Measurements from ENCODE around the gene NAT16. TPM values are rescaled to one million over a fixed set of nuclear protein-coding genes. Genes with fewer than 3 reads are reported as not detected.

The NAT16 gene
- total RNA-seq, 4 donors from 2014 or later = not detected

DNA sequence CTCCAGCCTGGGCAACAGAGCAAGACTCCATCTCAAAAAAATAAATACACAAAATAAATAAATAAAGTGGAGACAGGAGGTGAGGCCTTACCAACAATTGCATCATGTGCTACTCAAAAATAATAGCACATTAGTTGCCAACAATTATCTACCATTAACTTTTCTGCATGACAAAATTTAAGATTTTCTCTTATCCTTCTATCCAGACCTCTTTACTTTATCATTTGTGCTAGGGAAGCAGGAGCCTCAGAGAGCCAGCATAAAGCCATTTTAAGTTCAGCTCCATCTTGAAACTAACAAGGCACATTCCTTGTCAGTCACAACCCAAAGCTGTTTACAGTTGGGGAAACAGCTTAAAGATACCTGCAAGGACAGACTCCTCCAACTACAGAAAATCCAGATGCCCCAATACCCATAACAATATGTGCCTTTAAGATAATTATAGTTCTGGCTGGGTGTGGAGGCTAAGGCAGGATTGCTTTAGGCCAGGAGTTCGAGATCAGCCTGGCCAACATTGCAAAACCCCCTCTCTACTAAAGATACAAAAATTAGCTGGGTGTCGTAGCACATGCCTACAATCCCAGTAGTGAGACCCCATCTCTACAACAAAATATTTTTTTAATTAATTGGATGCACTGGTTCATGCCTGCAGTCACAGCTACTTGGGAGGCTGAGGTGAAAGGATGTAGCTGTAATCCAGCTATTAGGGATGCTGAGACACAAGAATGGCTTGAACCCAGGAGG is 28.0 kb downstream of the NAT16 start:
- no peaks in the 10 kb centered on the region for H3K9me3 ChIP-seq
- H3K27me3 ChIP-seq = peaks cover 21% of the 10 kb centered on the region
- H3K4me1 ChIP-seq = peaks cover 2 to 22% (median 8%) of the 10 kb centered on the region in 3 donors
- H3K27ac ChIP-seq = no peak overlapping the region
- no peak overlapping the region for H3K4me3 ChIP-seq
- TF ChIP-seq POLR2AphosphoS5 (IDR thresholded peaks at IDR 0.05) (no peak), POLR2A (IDR thresholded peaks at IDR 0.05) (no peak), EP300 (IDR thresholded peaks at IDR 0.05) (no peak)
- TF ChIP-seq, protein P1, sequence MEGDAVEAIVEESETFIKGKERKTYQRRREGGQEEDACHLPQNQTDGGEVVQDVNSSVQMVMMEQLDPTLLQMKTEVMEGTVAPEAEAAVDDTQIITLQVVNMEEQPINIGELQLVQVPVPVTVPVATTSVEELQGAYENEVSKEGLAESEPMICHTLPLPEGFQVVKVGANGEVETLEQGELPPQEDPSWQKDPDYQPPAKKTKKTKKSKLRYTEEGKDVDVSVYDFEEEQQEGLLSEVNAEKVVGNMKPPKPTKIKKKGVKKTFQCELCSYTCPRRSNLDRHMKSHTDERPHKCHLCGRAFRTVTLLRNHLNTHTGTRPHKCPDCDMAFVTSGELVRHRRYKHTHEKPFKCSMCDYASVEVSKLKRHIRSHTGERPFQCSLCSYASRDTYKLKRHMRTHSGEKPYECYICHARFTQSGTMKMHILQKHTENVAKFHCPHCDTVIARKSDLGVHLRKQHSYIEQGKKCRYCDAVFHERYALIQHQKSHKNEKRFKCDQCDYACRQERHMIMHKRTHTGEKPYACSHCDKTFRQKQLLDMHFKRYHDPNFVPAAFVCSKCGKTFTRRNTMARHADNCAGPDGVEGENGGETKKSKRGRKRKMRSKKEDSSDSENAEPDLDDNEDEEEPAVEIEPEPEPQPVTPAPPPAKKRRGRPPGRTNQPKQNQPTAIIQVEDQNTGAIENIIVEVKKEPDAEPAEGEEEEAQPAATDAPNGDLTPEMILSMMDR (IDR thresholded peaks at IDR 0.05) = no peak
- H3K36me3 ChIP-seq = peaks cover 0 to 7% of the 10 kb centered on the region in 2 donors
- no peak for ATAC-seq
- 86 to 90% methylated on average over 2 of the region's 2 CpGs for whole genome bisulfite sequencing, 2 donors (ENCODE audit: low coverage in 1 of 2)

DNA sequence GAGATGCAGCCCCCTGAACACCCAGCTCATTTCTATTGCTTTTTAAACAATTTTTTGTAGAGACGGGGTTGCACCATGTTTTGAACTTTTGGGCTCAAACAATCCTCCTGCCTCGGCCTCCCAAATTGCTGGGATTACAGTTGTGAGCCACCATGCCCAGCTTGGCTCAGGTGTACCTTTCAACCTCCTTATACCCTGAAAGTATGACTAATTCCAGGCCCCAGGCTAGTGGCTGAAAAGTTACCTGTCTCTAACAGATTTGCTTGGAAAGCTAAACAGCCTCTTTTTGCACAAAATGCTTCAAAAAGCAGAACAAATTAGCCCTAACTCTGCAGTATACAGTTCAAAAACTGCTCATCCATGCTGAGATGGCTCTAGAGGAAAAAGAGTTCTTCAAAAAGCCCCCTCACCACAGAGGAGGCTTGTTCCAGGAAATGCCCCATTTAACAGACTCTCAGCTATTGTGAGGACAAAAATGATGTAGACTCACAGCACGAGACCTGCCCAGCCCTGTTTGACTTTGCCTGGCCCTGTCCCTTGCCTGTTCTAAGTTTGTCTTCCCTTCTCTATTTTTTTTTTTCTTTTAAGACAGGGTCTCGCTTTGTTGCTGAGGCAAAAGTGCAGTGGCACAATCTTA is 39.2 kb downstream of the NAT16 start:
- WGBS, 2 donors (ENCODE audit: low coverage in 1 of 2) = 86 to 87% methylated on average over 4 of the region's 4 CpGs

DNA sequence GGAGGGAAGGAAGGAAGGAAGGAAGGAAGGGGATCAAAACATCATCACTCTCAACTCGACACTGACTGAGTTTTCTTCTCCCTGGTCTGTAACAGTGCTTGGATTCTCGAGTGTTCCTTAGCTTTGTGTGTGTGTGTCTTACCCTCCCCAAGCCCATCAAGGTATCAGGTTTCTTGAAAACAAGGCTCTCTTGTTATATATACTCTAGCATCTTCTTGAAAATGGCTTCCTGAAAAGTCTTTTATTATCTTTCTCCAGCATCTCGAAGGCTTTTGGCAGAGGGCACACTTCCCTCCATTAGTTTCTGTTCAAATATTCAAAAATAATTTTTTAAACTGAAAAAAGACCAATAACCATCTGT is 39.8 kb downstream of the NAT16 start:
- Histone ChIP-seq H3K27me3 (peaks cover 11% of the 10 kb centered on the region), H3K4me3 (no peak overlapping the region), H3K36me3 (peaks cover 0 to 4% of the 10 kb centered on the region in 2 donors), H3K9me3 (no peaks in the 10 kb centered on the region), H3K27ac (no peak overlapping the region), H3K4me1 (peaks cover 0 to 26% (median 0%) of the 10 kb centered on the region in 3 donors)
- TF ChIP-seq POLR2A (IDR thresholded peaks at IDR 0.05) (no peak), POLR2AphosphoS5 (IDR thresholded peaks at IDR 0.05) (no peak), EP300 (IDR thresholded peaks at IDR 0.05) (no peak)
- TF ChIP-seq, protein P1 (IDR thresholded peaks at IDR 0.05) = no peak
- ATAC-seq = no peak
- 33 to 43% methylated on average over 3 of the region's 3 CpGs for WGBS, 2 donors (ENCODE audit: low coverage in 1 of 2)

More for the DNA sequence above, 39.2 kb downstream of the NAT16 start:
- TF ChIP-seq, protein P1 (IDR thresholded peaks at IDR 0.05) = no peak
- TF ChIP-seq POLR2A (IDR thresholded peaks at IDR 0.05) = no peak
- no peak for TF ChIP-seq POLR2AphosphoS5 (IDR thresholded peaks at IDR 0.05)
- no peak for TF ChIP-seq EP300 (IDR thresholded peaks at IDR 0.05)
- peaks cover 0 to 26% (median 0%) of the 10 kb centered on the region in 3 donors for H3K4me1 ChIP-seq
- no peaks in the 10 kb centered on the region for H3K9me3 ChIP-seq
- no peak overlapping the region for H3K27ac ChIP-seq
- H3K4me3 ChIP-seq = no peak overlapping the region
- peaks cover 0 to 4% of the 10 kb centered on the region in 2 donors for H3K36me3 ChIP-seq
- peaks cover 11% of the 10 kb centered on the region for H3K27me3 ChIP-seq
- ATAC-seq = no peak

DNA sequence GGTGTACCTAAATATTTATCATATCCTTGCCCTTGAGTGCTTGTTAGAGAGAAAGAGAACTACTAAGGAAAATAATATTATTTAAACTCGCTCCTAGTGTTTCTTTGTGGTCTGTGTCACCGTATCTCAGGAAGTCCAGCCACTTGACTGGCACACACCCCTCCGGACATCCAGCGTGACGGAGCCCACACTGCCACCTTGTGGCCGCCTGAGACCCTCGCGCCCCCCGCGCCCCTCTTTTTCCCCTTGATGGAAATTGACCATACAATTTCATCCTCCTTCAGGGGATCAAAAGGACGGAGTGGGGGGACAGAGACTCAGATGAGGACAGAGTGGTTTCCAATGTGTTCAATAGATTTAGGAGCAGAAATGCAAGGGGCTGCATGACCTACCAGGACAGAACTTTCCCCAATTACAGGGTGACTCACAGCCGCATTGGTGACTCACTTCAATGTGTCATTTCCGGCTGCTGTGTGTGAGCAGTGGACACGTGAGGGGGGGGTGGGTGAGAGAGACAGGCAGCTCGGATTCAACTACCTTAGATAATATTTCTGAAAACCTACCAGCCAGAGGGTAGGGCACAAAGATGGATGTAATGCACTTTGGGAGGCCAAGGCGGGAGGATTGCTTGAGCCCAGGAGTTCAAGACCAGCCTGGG is 41.8 kb downstream of the NAT16 start:
- peak overlapping the region in 3 of 4 donors; percentile 38 to 72 (median 55) for H3K27ac ChIP-seq
- H3K9me3 ChIP-seq = no peaks in the 10 kb centered on the region
- ATAC-seq = peak; percentile 97
- WGBS, 2 donors (ENCODE audit: low coverage in 1 of 2) = 4 to 9% methylated on average over 8 to 15 of the region's 16 CpGs
- H3K27me3 ChIP-seq = peaks cover 11% of the 10 kb centered on the region
- H3K36me3 ChIP-seq = peaks cover 0 to 4% of the 10 kb centered on the region in 2 donors
- H3K4me3 ChIP-seq = peak overlapping the region in 1 of 2 donors; percentile 19
- H3K4me1 ChIP-seq = peaks cover 0 to 15% (median 0%) of the 10 kb centered on the region in 3 donors
- TF ChIP-seq EP300 (IDR thresholded peaks at IDR 0.05) (no peak), POLR2AphosphoS5 (IDR thresholded peaks at IDR 0.05) (peak; percentile 75), POLR2A (IDR thresholded peaks at IDR 0.05) (no peak)
- TF ChIP-seq, protein P1 (IDR thresholded peaks at IDR 0.05) = peak; percentile 2 to 86 (median 72)

Measured in gastroesophageal sphincter (tissue), 4 donors.